CD1c-positive myeloid dendritic cell (primary cell): Measurements from ENCODE around the gene RAPGEF4.
"Not testable (repeated sequence)": the region's sequence is repeated elsewhere in the genome, so short reads cannot be mapped to it uniquely, and the experiment has no call there.

Experiments used
- DNase-seq: peaks from one replicate; pipeline ENCODE4 v3.0.0-alpha.2; 2016; ENCODE audit errors: extremely low spot score

The RAPGEF4 gene

GRCh38 chr2:173093617-173094016 lies 358.0 kb downstream of the RAPGEF4 start:
- not testable (repeated sequence) for DNase-seq

DNA sequence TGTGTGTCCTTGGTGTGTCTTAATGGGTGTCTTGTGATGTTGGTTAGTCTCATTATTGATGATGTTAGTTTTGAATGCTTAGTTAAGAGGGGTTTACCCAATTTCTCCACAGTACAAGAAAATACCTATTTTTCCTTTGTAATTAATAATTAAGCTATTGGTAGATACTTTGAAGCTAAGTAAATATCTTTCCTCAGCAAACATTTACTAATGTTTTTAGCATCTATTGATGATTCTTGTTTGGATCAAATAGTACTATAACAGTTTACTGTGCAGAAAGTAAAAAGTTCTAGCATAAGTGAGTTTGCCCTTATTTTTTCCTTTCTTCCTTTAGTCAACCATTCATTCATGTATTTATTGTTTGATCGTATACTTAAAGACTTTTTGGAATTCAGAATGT lies 359.1 kb downstream of the RAPGEF4 start:
- DNase-seq: no peak

DNA sequence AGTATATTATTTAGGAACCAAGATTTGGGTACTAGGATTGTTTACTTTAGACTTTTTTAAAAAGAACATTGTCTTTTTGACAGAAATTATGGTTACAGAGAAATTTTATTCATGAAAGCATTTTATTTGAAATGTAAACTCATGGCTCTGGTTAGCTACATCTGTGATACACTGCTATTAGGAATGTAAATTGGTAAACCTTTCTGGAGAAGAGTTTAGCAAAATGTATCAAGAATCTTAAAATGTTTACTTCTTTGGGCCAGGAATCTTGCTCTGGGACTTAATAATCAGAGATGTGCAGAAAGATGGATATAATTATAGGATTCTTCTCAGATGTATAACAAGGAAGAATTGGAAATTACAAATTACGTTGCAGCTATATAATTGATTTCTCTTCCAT lies 359.7 kb downstream of the RAPGEF4 start:
- no peak for DNase-seq

- DNase-seq: no peak
Measured at GRCh38 chr2:173099271-173099670, 363.6 kb downstream of the RAPGEF4 start.

GRCh38 chr2:173099804-173100203 lies 364.2 kb downstream of the RAPGEF4 start:
- DNase-seq: no peak

GRCh38 chr2:173101687-173102086 lies 366.0 kb downstream of the RAPGEF4 start:
- DNase-seq: peak; percentile 8
